Measurements from ENCODE around the gene ZNF622. TPM values are rescaled to one million over a fixed set of nuclear protein-coding genes. Genes with fewer than 3 reads are reported as not detected.

Gene ZNF622
- total and polyA plus RNA-seq, 2 of the 13 experiments (the other 11 are each of a cell fraction or from before 2014, with no cell fraction given), result 12.1 to 44.7 TPM

DNA sequence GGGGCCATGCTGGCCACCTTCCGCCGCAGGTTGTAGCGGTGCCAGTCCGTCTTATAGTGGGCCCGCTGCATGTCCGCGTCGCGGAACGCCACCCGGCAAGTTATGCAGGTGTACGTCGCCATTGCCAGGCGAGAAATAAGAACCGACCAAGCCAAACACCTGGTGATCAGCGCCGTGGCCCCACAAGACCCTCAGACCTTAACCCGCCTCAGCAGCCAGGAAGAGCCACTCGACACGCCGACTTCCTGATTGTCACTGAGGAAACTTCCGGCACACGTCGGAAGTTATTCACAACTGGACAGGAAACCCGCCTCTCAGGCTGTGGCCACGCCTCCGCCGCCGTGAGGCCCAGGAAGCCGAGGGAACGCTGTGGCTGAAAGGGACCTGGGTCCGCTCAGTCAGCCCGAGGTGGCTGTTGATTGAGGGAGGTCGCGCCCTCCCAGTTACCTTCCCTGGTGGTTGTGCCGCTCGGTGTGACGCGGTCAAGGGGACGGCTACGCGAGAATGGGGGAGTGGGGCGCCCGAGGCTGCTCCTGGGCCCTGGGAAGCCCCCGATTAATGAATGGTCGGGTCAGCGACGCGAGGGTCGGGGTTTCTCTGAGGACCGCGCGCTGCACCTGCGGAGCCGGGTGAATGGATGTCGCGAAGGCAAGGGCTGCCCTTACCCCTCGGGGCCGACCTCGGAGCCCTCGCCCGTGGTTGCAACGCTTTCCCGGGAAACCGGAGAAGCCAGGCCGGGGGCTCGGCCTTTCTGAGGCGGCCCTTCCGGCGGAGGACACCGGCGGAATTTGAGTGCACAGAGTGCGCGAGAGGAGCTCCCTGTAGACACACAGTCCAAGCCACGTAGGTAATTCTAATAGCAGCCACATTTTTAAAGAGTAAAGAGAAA is at the start of gene ZNF622 (continued):
- TF ChIP-seq, protein P1, sequence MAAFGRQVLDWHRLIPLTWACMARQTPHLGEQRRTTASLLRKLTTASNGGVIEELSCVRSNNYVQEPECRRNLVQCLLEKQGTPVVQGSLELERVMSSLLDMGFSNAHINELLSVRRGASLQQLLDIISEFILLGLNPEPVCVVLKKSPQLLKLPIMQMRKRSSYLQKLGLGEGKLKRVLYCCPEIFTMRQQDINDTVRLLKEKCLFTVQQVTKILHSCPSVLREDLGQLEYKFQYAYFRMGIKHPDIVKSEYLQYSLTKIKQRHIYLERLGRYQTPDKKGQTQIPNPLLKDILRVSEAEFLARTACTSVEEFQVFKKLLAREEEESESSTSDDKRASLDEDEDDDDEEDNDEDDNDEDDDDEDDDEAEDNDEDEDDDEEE (CRISPR knock-in tag; IDR thresholded peaks at IDR 0.05), result 0 out of 2 replicates have a peak, but pooled peaks have one; percentile 32
- TF ChIP-seq GFI1 (CRISPR knock-in tag; IDR thresholded peaks at IDR 0.05; ENCODE audit: borderline replicate concordance) (no peak), ZNF782 (CRISPR knock-in tag; IDR thresholded peaks at IDR 0.05; ENCODE audit: borderline replicate concordance) (peak; percentile 74; the same call in 1 of the 2 replicates), ADNP (CRISPR knock-in tag; IDR thresholded peaks at IDR 0.05) (no peak), ZNF547 (CRISPR knock-in tag; IDR thresholded peaks at IDR 0.05) (no peak; the same call in 1 of the 2 replicates), RBM22 (optimal IDR thresholded peaks at IDR 0.05; ENCODE audit: low read length) (no peak), MEIS2 (CRISPR knock-in tag; IDR thresholded peaks at IDR 0.05) (0 out of 2 replicates have a peak, but pooled peaks have one; percentile 52), ZNF530 (CRISPR knock-in tag; IDR thresholded peaks at IDR 0.05; ENCODE audit: low read depth) (no peak), ZNF205 (CRISPR knock-in tag; IDR thresholded peaks at IDR 0.05) (peak; percentile 54; the same call in 1 of the 2 replicates), ZNF878 (CRISPR knock-in tag; IDR thresholded peaks at IDR 0.05) (peak; percentile 73; the same call in 1 of the 2 replicates)
- TF ChIP-seq, protein P2, sequence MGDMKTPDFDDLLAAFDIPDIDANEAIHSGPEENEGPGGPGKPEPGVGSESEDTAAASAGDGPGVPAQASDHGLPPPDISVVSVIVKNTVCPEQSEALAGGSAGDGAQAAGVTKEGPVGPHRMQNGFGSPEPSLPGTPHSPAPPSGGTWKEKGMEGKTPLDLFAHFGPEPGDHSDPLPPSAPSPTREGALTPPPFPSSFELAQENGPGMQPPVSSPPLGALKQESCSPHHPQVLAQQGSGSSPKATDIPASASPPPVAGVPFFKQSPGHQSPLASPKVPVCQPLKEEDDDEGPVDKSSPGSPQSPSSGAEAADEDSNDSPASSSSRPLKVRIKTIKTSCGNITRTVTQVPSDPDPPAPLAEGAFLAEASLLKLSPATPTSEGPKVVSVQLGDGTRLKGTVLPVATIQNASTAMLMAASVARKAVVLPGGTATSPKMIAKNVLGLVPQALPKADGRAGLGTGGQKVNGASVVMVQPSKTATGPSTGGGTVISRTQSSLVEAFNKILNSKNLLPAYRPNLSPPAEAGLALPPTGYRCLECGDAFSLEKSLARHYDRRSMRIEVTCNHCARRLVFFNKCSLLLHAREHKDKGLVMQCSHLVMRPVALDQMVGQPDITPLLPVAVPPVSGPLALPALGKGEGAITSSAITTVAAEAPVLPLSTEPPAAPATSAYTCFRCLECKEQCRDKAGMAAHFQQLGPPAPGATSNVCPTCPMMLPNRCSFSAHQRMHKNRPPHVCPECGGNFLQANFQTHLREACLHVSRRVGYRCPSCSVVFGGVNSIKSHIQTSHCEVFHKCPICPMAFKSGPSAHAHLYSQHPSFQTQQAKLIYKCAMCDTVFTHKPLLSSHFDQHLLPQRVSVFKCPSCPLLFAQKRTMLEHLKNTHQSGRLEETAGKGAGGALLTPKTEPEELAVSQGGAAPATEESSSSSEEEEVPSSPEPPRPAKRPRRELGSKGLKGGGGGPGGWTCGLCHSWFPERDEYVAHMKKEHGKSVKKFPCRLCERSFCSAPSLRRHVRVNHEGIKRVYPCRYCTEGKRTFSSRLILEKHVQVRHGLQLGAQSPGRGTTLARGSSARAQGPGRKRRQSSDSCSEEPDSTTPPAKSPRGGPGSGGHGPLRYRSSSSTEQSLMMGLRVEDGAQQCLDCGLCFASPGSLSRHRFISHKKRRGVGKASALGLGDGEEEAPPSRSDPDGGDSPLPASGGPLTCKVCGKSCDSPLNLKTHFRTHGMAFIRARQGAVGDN (CRISPR knock-in tag; IDR thresholded peaks at IDR 0.05), result peak; percentile 84
- TF ChIP-seq, protein P3, sequence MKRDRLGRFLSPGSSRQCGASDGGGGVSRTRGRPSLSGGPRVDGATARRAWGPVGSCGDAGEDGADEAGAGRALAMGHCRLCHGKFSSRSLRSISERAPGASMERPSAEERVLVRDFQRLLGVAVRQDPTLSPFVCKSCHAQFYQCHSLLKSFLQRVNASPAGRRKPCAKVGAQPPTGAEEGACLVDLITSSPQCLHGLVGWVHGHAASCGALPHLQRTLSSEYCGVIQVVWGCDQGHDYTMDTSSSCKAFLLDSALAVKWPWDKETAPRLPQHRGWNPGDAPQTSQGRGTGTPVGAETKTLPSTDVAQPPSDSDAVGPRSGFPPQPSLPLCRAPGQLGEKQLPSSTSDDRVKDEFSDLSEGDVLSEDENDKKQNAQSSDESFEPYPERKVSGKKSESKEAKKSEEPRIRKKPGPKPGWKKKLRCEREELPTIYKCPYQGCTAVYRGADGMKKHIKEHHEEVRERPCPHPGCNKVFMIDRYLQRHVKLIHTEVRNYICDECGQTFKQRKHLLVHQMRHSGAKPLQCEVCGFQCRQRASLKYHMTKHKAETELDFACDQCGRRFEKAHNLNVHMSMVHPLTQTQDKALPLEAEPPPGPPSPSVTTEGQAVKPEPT (CRISPR knock-in tag; IDR thresholded peaks at IDR 0.05; ENCODE audit: low read depth), result no peak
- TF ChIP-seq, protein P4, sequence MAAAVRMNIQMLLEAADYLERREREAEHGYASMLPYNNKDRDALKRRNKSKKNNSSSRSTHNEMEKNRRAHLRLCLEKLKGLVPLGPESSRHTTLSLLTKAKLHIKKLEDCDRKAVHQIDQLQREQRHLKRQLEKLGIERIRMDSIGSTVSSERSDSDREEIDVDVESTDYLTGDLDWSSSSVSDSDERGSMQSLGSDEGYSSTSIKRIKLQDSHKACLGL (CRISPR knock-in tag; IDR thresholded peaks at IDR 0.05), result peak; percentile 61; the same call in 1 of the 2 replicates
- TF ChIP-seq, protein P5, sequence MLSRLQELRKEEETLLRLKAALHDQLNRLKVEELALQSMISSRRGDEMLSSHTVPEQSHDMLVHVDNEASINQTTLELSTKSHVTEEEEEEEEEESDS (CRISPR knock-in tag; IDR thresholded peaks at IDR 0.05; ENCODE audit: borderline replicate concordance), result 0 out of 2 replicates have a peak, but pooled peaks have one; percentile 29
- TF ChIP-seq, protein P6, sequence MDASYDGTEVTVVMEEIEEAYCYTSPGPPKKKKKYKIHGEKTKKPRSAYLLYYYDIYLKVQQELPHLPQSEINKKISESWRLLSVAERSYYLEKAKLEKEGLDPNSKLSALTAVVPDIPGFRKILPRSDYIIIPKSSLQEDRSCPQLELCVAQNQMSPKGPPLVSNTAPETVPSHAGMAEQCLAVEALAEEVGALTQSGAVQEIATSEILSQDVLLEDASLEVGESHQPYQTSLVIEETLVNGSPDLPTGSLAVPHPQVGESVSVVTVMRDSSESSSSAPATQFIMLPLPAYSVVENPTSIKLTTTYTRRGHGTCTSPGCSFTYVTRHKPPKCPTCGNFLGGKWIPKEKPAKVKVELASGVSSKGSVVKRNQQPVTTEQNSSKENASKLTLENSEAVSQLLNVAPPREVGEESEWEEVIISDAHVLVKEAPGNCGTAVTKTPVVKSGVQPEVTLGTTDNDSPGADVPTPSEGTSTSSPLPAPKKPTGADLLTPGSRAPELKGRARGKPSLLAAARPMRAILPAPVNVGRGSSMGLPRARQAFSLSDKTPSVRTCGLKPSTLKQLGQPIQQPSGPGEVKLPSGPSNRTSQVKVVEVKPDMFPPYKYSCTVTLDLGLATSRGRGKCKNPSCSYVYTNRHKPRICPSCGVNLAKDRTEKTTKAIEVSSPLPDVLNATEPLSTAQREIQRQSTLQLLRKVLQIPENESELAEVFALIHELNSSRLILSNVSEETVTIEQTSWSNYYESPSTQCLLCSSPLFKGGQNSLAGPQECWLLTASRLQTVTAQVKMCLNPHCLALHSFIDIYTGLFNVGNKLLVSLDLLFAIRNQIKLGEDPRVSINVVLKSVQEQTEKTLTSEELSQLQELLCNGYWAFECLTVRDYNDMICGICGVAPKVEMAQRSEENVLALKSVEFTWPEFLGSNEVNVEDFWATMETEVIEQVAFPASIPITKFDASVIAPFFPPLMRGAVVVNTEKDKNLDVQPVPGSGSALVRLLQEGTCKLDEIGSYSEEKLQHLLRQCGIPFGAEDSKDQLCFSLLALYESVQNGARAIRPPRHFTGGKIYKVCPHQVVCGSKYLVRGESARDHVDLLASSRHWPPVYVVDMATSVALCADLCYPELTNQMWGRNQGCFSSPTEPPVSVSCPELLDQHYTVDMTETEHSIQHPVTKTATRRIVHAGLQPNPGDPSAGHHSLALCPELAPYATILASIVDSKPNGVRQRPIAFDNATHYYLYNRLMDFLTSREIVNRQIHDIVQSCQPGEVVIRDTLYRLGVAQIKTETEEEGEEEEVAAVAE (CRISPR knock-in tag; IDR thresholded peaks at IDR 0.05; ENCODE audit: borderline replicate concordance), result peak; percentile 53; the same call in 1 of the 2 replicates

All from HepG2 (cell line).